Endometrial microvascular endothelial cells (primary cell): ENCODE measurements around the gene TCEANC2. TPM values are rescaled to one million over a fixed set of nuclear protein-coding genes. Genes with fewer than 3 reads are reported as not detected.

Source experiments
- in situ Hi-C: cut with HindIII; loops from 2 replicates; pipeline ENCODE4 v1.10.0; 2017; ENCODE audit warnings: low sequenced_read_pairs, low pct_unique_long_range_greater_than_20kb; ENCODE audit errors: inconsistent ontology term
- total RNA-seq: library from RNA; depleted of rRNA; stranded (reverse); fragments of >200 nt; gene quantifications from one replicate; pipeline ENCODE4 v1.2.3, GENCODE V29; 2015; ENCODE audit errors: inconsistent ontology term

Gene TCEANC2
- total RNA-seq, 1 donor from 2014 or later, result 4.5 TPM

DNA sequence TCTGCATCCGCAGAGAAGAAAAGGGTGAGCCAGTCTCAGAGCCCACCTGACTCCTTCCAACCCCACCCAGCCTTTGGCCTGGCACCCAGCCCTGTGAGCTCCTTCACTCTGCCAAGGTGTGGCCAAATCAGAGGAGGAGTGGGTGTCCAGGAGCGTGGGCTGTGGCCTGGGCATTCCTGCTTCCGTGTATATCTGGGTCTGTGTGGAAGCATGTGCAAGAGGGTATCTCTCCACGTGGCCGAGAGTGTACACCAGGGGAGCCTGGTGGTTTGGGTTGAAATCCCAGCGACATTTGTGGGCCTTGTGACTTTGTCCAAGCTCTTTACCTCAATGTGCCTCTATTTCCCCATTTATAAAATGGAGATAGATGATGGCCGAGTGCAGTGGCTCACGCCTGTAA, 69.6 kb downstream of the TCEANC2 start:
- in situ Hi-C loops, result no loop called here

DNA sequence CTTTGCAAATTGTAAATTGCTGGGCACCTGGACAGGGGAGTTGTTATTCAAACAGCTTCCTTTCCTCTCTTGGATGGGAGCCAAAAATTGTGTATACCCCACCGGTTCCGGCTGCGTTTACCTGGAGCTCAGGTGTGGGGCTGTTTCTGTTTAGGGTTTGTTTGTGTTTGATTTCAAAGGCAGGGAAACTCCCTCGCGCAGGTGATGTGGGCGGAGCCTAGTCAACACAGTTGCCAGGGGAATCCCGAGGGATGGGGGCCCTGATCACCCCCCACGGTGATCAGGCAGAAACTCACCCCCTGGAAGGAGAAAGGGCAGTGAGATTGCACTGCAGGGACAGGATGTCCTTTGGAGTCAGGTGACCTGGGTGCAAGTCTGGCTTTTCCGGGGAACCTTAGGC, 71.1 kb downstream of the TCEANC2 start:
- in situ Hi-C loops, result no loop called here

DNA sequence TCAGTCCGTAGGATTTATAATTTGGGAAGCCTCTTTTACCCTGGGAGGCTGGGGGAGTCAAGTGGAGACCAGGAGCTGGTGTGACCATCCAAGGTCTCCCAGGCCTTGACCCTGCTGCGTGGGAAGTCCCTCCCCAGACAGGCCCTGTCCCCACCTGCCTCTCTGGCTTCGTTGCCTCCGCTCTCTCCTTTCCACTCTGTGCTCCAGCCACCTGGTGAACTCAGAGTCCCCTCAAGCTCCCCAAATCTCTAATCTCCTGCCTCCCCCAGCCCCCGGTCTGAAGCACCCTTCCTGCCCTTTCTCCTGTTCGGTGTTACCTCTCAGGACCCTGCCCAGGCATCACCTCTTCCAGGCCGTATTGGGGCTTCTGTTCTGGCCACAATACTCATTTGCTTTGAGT, 71.5 kb downstream of the TCEANC2 start:
- in situ Hi-C loops, result no loop called here

GRCh38 chr1:54125386-54126070, 72.1 kb downstream of the TCEANC2 start:
- in situ Hi-C loops, result no loop called here

- in situ Hi-C loops, result no loop called here
Observed at GRCh38 chr1:54126271-54126815, 72.9 kb downstream of the TCEANC2 start.

- in situ Hi-C loops, result no loop called here
Observed at GRCh38 chr1:54127594-54128300, 74.3 kb downstream of the TCEANC2 start.

DNA sequence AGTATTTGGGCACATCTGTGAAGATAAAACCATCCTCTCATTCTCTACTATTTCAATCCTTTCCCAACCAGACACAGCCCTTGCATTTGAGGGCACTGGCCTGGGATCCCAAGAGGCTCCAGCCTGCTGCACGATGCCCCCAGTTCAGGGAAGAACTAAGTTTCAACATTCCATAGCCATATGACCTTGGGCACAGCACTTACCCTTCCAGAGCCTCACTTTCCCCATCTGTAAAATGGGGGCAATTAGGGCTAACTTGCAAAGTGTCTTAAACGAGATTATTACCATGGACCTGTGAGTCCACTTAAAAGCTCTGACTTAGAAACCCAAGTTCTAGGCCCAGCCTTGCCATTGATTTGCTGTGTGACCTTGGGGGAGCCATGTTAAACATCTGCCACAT, 76.5 kb downstream of the TCEANC2 start:
- in situ Hi-C loops, result no loop called here

DNA sequence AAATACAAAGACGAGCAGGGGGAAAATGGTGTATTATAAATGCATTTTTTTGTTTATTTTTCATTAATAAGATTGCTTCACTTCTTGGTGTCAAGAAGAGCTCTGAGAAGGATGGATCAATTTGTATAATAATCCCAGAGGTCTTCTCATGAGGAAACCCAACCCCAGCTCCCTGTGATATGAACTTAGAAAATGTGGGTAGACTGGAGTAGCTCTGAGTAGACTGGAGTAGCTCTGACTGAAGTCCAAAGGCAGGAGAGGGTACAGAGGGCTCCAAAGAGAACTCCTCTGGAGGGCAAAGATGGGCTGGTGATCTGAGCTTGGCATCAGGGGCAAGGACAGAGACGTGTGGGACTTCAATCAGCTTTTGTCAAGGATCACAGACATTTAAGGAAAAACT, 78.0 kb downstream of the TCEANC2 start:
- in situ Hi-C loops, result no loop called here

GRCh38 chr1:54132495-54132894, 79.1 kb downstream of the TCEANC2 start:
- in situ Hi-C loops, result no loop called here

DNA sequence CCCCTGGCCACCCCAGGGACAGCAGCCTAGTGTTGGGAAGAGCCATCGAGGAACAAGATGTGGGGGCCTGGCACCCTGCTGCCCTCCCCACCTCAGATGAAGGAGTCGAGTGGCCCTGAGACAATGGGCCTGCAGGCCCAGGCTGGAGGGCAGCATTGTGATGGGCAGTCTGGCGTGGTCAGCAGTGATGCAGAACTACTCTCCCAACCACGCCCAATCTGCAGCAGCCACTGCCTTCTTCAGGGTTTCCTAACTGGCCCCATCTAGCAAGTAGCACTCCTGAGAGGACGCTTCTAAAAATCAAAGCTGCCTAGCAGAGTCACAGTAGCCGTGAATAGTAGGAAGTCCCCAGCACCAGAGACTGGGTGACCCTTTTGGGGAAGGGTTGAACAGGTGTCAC, 80.9 kb downstream of the TCEANC2 start:
- in situ Hi-C loops, result no loop called here

DNA sequence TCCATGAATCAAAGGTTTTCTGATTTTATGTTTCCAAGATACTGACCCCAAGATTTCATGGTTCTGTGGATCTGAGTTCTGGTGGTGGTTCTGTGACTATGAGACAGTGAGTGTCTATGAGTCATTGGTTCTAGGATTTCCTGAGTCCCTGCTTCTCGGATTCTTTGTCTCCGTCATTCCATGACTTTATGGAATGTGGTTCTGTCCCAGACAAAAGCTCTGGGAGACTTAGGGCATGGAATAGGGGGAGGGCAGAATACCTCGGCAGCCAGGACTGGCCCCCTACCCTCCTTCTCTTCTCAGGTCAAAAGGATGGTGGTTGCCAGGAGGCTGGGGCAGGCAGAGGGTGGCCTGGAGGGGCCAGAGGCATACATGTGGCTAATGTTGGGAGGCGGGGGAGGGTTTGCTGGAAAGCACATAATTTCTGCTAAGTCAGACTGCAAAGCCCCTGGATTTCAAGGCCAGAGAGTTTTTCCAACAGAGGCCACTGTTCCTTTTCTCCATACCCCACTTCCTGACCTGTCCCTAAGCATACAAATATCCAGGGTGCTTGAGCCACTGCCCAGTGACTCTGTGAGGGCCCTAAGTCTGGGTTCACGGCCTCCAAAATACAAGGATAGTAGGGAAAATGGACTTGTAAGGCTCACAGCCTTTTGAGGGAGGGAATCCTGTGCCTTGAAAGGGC, 82.2 kb downstream of the TCEANC2 start:
- in situ Hi-C loops, result no loop called here

DNA sequence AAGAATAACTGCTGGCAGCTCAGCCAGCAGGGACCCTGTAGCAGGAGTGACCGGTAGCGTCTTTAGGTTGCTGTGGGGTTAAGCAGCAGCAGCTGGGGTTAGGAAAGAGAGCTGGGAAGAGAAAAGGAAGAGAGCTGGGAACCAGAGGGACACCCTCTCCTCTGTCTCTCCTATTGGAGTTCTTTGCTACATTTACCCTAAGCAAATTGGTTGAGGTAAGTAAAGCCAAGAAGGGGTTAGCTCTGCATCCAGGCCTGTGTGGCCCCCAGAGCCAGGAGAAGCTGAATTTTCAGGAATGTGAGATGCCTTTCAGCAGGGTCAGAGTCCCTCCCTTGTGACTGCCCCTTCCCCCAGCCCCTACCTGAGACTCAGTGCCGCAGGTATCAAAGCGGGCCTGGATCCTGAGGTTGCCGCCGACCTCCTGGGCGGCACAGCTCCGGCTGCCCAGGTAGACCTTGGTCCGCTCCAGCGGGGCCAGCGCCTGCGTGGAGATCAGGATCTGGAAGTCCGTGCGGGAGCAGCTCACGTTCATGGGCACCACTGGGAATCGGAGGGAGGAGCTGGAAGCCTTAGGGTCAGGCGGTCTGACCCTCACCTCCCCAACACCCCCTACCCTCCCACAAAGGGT, 83.0 kb downstream of the TCEANC2 start:
- in situ Hi-C loops, result no loop called here

- in situ Hi-C loops, result no loop called here
Observed at GRCh38 chr1:54136963-54137533, 83.6 kb downstream of the TCEANC2 start.

DNA sequence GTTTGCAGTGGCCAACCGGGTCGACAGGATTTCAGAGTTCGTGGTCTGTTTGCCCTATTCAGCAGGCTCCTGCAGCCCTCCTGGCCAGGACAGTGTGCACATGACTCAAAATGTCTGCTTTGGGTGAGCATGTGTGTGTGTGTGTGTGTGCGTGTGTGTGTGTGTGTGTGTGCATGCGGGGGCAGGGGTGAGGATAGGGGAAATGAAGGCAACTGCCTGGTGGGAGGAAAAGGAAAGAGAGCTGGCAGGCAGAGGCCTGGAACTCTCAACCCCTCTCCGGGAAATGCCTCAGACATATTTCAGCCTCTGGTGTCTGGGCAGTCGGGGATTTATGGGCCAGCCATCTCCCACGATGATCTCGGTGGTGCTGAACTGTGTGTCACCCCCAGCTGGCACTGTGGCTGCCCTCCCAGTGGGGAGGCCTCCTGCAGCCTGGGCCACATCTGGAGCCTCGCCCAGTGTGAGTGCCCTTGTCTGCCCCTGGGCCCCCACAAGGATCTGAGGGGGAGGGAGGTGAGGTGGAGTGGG, 84.2 kb downstream of the TCEANC2 start:
- in situ Hi-C loops, result no loop called here

DNA sequence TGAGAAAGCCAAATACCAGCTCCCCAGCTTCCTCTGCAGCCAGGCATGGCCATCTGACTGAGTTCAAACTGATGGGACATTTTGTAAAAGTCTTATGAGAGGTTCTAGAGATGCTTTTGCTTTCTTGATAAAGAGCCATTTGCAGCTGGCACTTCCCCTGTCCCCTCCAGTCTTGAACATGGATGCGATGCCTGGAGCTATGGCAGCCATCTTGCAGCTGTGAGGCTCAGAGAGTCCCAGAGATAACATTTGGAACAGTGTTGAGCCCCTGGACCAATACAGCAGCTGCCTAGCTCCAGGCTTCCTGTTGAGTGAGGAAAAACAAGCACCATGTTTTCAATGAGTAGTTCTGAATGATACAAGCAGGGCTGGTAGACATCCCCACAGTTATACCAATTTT, 85.6 kb downstream of the TCEANC2 start:
- in situ Hi-C loops, result no loop called here

- in situ Hi-C loops, result no loop called here
Observed at GRCh38 chr1:54139711-54140110, 86.3 kb downstream of the TCEANC2 start.

- in situ Hi-C loops, result no loop called here
Observed at GRCh38 chr1:54142146-54142900, 88.9 kb downstream of the TCEANC2 start.

DNA sequence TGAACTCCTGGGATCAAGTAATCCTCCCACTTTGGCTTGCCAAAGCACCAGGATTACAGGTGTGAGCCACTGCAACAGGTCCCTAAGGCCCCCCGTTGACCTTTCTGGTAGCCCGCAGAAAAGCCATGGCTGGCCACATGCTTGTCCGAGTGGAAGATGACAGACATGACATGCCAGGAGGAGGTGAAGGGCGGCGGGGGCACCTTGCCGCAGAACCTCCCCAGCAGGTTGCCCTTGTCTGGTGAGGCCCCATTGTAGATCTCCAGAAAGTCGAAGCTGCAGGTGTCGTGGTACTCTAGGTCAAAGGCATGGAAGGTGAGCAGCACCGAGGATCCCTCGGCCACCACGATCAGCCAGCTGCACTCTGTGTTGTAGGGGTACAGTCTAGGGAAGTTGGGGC, 91.0 kb downstream of the TCEANC2 start:
- in situ Hi-C loops, result no loop called here
